ENCODE measurements around the gene SUPT5H. TPM values are rescaled to one million over a fixed set of nuclear protein-coding genes. Genes with fewer than 3 reads are reported as not detected.

The SUPT5H gene
- total and polyA plus RNA-seq, 2 of the 13 experiments (the other 11 are each of a cell fraction or from before 2014, with no cell fraction given): 48.2 to 51.7 TPM

DNA sequence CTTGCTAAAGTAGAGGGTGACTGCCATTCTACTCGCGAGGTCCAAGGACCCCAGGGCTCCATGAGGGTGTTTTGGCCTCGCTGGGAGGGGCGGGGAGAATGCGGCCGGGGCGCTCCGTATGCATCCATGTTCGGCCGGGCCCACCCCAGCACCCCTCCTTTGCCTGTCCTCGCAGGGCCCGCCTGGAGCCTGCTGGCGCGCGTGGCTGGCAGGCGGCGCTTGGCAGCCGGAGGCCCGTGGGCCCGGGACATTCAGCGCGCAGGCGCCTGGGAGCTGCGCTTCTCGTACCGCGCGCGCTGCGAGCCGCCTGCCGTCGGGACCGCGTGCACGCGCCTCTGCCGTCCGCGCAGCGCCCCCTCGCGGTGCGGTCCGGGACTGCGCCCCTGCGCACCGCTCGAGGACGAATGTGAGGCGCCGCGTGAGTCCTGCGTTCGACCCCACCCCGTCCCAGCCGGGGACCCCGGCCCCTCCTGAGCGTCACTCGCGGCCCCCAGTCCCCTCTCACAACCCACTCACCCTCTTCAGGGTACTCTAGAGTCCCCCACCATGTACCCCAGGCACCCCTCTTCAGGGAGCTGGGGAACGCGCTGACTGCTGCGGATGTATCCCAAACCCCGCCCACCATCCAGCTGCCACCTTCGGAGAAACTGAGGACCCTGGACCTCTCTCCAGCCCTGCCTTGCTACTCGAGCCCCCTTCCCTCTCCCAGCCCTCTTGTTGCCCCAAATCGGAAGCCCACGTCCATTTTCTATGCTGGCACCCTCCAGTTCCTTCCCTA is 57.4 kb downstream of the SUPT5H start (continued):
- TF ChIP-seq, protein P1, sequence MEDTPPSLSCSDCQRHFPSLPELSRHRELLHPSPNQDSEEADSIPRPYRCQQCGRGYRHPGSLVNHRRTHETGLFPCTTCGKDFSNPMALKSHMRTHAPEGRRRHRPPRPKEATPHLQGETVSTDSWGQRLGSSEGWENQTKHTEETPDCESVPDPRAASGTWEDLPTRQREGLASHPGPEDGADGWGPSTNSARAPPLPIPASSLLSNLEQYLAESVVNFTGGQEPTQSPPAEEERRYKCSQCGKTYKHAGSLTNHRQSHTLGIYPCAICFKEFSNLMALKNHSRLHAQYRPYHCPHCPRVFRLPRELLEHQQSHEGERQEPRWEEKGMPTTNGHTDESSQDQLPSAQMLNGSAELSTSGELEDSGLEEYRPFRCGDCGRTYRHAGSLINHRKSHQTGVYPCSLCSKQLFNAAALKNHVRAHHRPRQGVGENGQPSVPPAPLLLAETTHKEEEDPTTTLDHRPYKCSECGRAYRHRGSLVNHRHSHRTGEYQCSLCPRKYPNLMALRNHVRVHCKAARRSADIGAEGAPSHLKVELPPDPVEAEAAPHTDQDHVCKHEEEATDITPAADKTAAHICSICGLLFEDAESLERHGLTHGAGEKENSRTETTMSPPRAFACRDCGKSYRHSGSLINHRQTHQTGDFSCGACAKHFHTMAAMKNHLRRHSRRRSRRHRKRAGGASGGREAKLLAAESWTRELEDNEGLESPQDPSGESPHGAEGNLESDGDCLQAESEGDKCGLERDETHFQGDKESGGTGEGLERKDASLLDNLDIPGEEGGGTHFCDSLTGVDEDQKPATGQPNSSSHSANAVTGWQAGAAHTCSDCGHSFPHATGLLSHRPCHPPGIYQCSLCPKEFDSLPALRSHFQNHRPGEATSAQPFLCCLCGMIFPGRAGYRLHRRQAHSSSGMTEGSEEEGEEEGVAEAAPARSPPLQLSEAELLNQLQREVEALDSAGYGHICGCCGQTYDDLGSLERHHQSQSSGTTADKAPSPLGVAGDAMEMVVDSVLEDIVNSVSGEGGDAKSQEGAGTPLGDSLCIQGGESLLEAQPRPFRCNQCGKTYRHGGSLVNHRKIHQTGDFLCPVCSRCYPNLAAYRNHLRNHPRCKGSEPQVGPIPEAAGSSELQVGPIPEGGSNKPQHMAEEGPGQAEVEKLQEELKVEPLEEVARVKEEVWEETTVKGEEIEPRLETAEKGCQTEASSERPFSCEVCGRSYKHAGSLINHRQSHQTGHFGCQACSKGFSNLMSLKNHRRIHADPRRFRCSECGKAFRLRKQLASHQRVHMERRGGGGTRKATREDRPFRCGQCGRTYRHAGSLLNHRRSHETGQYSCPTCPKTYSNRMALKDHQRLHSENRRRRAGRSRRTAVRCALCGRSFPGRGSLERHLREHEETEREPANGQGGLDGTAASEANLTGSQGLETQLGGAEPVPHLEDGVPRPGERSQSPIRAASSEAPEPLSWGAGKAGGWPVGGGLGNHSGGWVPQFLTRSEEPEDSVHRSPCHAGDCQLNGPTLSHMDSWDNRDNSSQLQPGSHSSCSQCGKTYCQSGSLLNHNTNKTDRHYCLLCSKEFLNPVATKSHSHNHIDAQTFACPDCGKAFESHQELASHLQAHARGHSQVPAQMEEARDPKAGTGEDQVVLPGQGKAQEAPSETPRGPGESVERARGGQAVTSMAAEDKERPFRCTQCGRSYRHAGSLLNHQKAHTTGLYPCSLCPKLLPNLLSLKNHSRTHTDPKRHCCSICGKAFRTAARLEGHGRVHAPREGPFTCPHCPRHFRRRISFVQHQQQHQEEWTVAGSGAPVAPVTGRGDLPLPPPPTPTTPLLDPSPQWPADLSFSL (CRISPR knock-in tag; IDR thresholded peaks at IDR 0.05): no peak
- TF ChIP-seq, protein P2, sequence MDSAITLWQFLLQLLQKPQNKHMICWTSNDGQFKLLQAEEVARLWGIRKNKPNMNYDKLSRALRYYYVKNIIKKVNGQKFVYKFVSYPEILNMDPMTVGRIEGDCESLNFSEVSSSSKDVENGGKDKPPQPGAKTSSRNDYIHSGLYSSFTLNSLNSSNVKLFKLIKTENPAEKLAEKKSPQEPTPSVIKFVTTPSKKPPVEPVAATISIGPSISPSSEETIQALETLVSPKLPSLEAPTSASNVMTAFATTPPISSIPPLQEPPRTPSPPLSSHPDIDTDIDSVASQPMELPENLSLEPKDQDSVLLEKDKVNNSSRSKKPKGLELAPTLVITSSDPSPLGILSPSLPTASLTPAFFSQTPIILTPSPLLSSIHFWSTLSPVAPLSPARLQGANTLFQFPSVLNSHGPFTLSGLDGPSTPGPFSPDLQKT (CRISPR knock-in tag; IDR thresholded peaks at IDR 0.05; ENCODE audit: borderline replicate concordance): peak; percentile 94; the same call in 1 of the 2 replicates
- peak; percentile 96 for TF ChIP-seq ZFP36L1 (CRISPR knock-in tag; IDR thresholded peaks at IDR 0.05)
- no peak for TF ChIP-seq TBX3 (IDR thresholded peaks at IDR 0.05; ENCODE audit: borderline replicate concordance)
- TF ChIP-seq NCOA1 (CRISPR knock-in tag; IDR thresholded peaks at IDR 0.05): peak; percentile 65; the same call in 1 of the 2 replicates
- TF ChIP-seq CCDC6 (CRISPR knock-in tag; IDR thresholded peaks at IDR 0.05): peak; percentile 100
- peak; percentile 88 for TF ChIP-seq ESRRA (CRISPR knock-in tag; IDR thresholded peaks at IDR 0.05; ENCODE audit: low read depth)
- peak; percentile 32; the same call in 1 of the 2 replicates for TF ChIP-seq PHF21A (CRISPR knock-in tag; IDR thresholded peaks at IDR 0.05)
- TF ChIP-seq, protein P3, sequence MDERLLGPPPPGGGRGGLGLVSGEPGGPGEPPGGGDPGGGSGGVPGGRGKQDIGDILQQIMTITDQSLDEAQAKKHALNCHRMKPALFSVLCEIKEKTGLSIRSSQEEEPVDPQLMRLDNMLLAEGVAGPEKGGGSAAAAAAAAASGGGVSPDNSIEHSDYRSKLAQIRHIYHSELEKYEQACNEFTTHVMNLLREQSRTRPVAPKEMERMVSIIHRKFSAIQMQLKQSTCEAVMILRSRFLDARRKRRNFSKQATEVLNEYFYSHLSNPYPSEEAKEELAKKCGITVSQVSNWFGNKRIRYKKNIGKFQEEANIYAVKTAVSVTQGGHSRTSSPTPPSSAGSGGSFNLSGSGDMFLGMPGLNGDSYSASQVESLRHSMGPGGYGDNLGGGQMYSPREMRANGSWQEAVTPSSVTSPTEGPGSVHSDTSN (CRISPR knock-in tag; IDR thresholded peaks at IDR 0.05): no peak
- TF ChIP-seq ZNF335 (CRISPR knock-in tag; IDR thresholded peaks at IDR 0.05): no peak
- TF ChIP-seq CCAR2 (optimal IDR thresholded peaks at IDR 0.05; ENCODE audit: low read depth, low read length): no peak
- TF ChIP-seq ZBTB7A (CRISPR knock-in tag; IDR thresholded peaks at IDR 0.05): peak; percentile 93
- no peak for TF ChIP-seq ARNT (IDR thresholded peaks at IDR 0.05)
- TF ChIP-seq ZNF10 (CRISPR knock-in tag; IDR thresholded peaks at IDR 0.05; ENCODE audit: borderline replicate concordance, low read depth): no peak
- TF ChIP-seq ISX (CRISPR knock-in tag; conservative IDR thresholded peaks at IDR 0.05): peak; percentile 97
- no peak; the same call in 1 of the 2 replicates for TF ChIP-seq EED (CRISPR knock-in tag; IDR thresholded peaks at IDR 0.05)
- TF ChIP-seq FOXP1 (IDR thresholded peaks at IDR 0.05): no peak
- no peak for TF ChIP-seq FOXP1 (CRISPR knock-in tag; IDR thresholded peaks at IDR 0.05)
